KOPT-K1 (cell line): ENCODE data around the gene GM2A.
"Not testable (repeated sequence)": the region's sequence is repeated elsewhere in the genome, so short reads cannot be mapped to it uniquely, and the experiment has no call there.

Experiments used
- H3K27ac ChIP-seq: fragments of 200-600 bp; sonication (generic); 2 replicates; pipeline ENCODE4 v1.5.1; 2016; ENCODE audit warnings: antibody characterized with exemption, mild to moderate bottlenecking, low read depth, low read length; ENCODE audit not compliant: poor library complexity, severe bottlenecking
- H3K36me3 ChIP-seq: fragments of 200-600 bp; sonication (generic); 2 replicates; pipeline ENCODE4 v1.5.1; 2017; ENCODE audit warnings: antibody characterized with exemption, mild to moderate bottlenecking, low read length, moderate library complexity; ENCODE audit not compliant: insufficient read depth
- H3K9me3 ChIP-seq: fragments of 200-600 bp; sonication (generic); 2 replicates; pipeline ENCODE4 v1.5.1; 2017; ENCODE audit warnings: antibody characterized with exemption, low read length, mild to moderate bottlenecking; ENCODE audit not compliant: insufficient read depth, poor library complexity, severe bottlenecking

Gene GM2A

GRCh38 chr5:151222790-151223446 lies 30.1 kb upstream of the GM2A start:
- H3K9me3 ChIP-seq: no peaks in the 10 kb centered on the region
- peaks cover 56% of the 10 kb centered on the region for H3K36me3 ChIP-seq
- peak overlapping the region; percentile 88 for H3K27ac ChIP-seq

GRCh38 chr5:151223447-151224264 lies 29.3 kb upstream of the GM2A start, which contains the start of gene CCDC69:
CCDC69 (minus strand) TSS chr5:151224092; CDS start chr5:151223970, 122 bp downstream.
- H3K27ac ChIP-seq: peak within 1 kb of the TSS; percentile 88
- H3K36me3 ChIP-seq: peaks cover 48% of the 10 kb centered on the region
- no peaks in the 10 kb centered on the region for H3K9me3 ChIP-seq

GRCh38 chr5:151224372-151224771 lies 28.6 kb upstream of the GM2A start:
- H3K27ac ChIP-seq: peak overlapping the region; percentile 88
- H3K36me3 ChIP-seq: peaks cover 41% of the 10 kb centered on the region
- no peaks in the 10 kb centered on the region for H3K9me3 ChIP-seq

GRCh38 chr5:151225071-151225470 lies 27.9 kb upstream of the GM2A start:
- no peak overlapping the region for H3K27ac ChIP-seq
- H3K36me3 ChIP-seq: peaks cover 34% of the 10 kb centered on the region
- no peaks in the 10 kb centered on the region for H3K9me3 ChIP-seq

GRCh38 chr5:151225475-151225874 lies 27.5 kb upstream of the GM2A start:
- no peak overlapping the region for H3K27ac ChIP-seq
- H3K9me3 ChIP-seq: no peaks in the 10 kb centered on the region
- peaks cover 30% of the 10 kb centered on the region for H3K36me3 ChIP-seq

- Histone ChIP-seq H3K9me3 (no peaks in the 10 kb centered on the region), H3K27ac (no peak overlapping the region), H3K36me3 (peaks cover 19% of the 10 kb centered on the region)
These were observed 25.0 kb upstream of the GM2A start for GRCh38 chr5:151227918-151228447.

- Histone ChIP-seq H3K9me3 (no peaks in the 10 kb centered on the region), H3K27ac (no peak overlapping the region), H3K36me3 (peaks cover 15% of the 10 kb centered on the region; the same call in 1 of the 2 replicates)
These were observed 24.0 kb upstream of the GM2A start for GRCh38 chr5:151228986-151229385.

- no peaks in the 10 kb centered on the region for H3K9me3 ChIP-seq
- H3K36me3 ChIP-seq: peaks cover 21% of the 10 kb centered on the region; the same call in 1 of the 2 replicates
- H3K27ac ChIP-seq: no peak overlapping the region
These were observed 22.8 kb upstream of the GM2A start for GRCh38 chr5:151230048-151230680.

- H3K27ac ChIP-seq: no peak overlapping the region
- no peaks in the 10 kb centered on the region for H3K9me3 ChIP-seq
These were observed 21.6 kb upstream of the GM2A start for GRCh38 chr5:151231359-151231758.

GRCh38 chr5:151233616-151234085 lies 19.3 kb upstream of the GM2A start:
- no peak overlapping the region for H3K27ac ChIP-seq
- peaks cover 21% of the 10 kb centered on the region; the same call in 1 of the 2 replicates for H3K36me3 ChIP-seq
- H3K9me3 ChIP-seq: no peaks in the 10 kb centered on the region

More at GRCh38 chr5:151231359-151231758, 21.6 kb upstream of the GM2A start:
- peaks cover 21% of the 10 kb centered on the region; the same call in 1 of the 2 replicates for H3K36me3 ChIP-seq

GRCh38 chr5:151234476-151235238 lies 18.3 kb upstream of the GM2A start:
- Histone ChIP-seq H3K9me3 (no peaks in the 10 kb centered on the region), H3K36me3 (peaks cover 23% of the 10 kb centered on the region; the same call in 1 of the 2 replicates), H3K27ac (no peak overlapping the region)

- not testable (repeated sequence) for H3K9me3 ChIP-seq, H3K27ac ChIP-seq
- H3K36me3 ChIP-seq: peaks cover 26% of the 10 kb centered on the region; the same call in 1 of the 2 replicates
These were observed 17.8 kb upstream of the GM2A start for GRCh38 chr5:151235239-151235571.

GRCh38 chr5:151236888-151237287 lies 16.1 kb upstream of the GM2A start:
- Histone ChIP-seq H3K27ac (no peak overlapping the region), H3K36me3 (peaks cover 19% of the 10 kb centered on the region; the same call in 1 of the 2 replicates), H3K9me3 (no peaks in the 10 kb centered on the region)

- Histone ChIP-seq H3K9me3 (no peaks in the 10 kb centered on the region), H3K36me3 (peaks cover 12% of the 10 kb centered on the region; the same call in 1 of the 2 replicates), H3K27ac (no peak overlapping the region)
These were observed 15.3 kb upstream of the GM2A start for GRCh38 chr5:151237685-151238084.
